Ovary (tissue), 9 donors: ENCODE measurements around the gene ABCC12. TPM values are rescaled to one million over a fixed set of nuclear protein-coding genes. Genes with fewer than 3 reads are reported as not detected.

Experiments
- DNase-seq, 5 donors: peaks; one replicate each; pipeline ENCODE4 v3.0.0-alpha.2; 2019 to 2020
- H3K27ac ChIP-seq, 2 donors: fragments of 200-600 bp; one replicate each; pipeline versions ENCODE4 v1.5.1 to v1.8.0; 2019 to 2022
- H3K27me3 ChIP-seq: fragments of 200-600 bp; one replicate; pipeline ENCODE4 v1.8.0; 2022
- H3K36me3 ChIP-seq: fragments of 200-600 bp; sonication (generic); one replicate; pipeline ENCODE4 v1.5.1; 2019
- H3K4me1 ChIP-seq: one replicate; pipeline ENCODE4 v1.8.1; 2013; ENCODE audit warnings: mild to moderate bottlenecking, moderate library complexity; ENCODE audit not compliant: insufficient read depth
- H3K4me3 ChIP-seq: fragments of 200-600 bp; sonication (generic); one replicate; pipeline ENCODE4 v1.5.1; 2017
- H3K9me3 ChIP-seq, 2 donors: fragments of 200-600 bp in 1 of 2; sonication (generic) in 1 of 2; one replicate each; pipeline versions ENCODE4 v1.5.1 to v1.8.1; 2013 to 2019; ENCODE audit warnings: mild to moderate bottlenecking in 1 of 2, moderate library complexity in 1 of 2
- CTCF ChIP-seq, 3 donors: fragments of 450-650 bp in 2 of 3; fragments of 200-600 bp in 1 of 3; IDR thresholded peaks; one replicate each; pipeline versions ENCODE4 v1.5.1 to v1.8.0; 2016 to 2022; ENCODE audit warnings: antibody characterized with exemption in 3 of 3, mild to moderate bottlenecking in 1 of 3
- EP300 ChIP-seq: sonication (generic); formaldehyde crosslinking; IDR thresholded peaks from one replicate; pipeline ENCODE4 v1.6.1; 2017; ENCODE audit warnings: antibody characterized with exemption
- POLR2A ChIP-seq: fragments of 450-650 bp; IDR thresholded peaks from one replicate; pipeline ENCODE4 v1.6.1; 2017; ENCODE audit warnings: antibody characterized with exemption, mild to moderate bottlenecking, moderate library complexity
- WGBS, 3 donors: extraction: QIAGEN DNeasy Blood & Tissue Kit in 1 of 3; methylation state at CpG; one replicate each; pipeline versions ENCODE4 v1.1.5 to v1.1.7; 2013 to 2017; 5-methylcytosine and 5-hydroxymethylcytosine counted together
- intact Hi-C, 4 donors: fragments of 100-400 bp; cut with DNase I; formaldehyde crosslinking; loops; one replicate each; pipeline versions ENCODE4 v1.11.0 to v1.15.1; 2022 to 2023
- polyA plus RNA-seq, 2 donors: library from polyadenylated mRNA; stranded (reverse); fragments of 200-250 nt in 1 of 2; fragments of 350-450 nt in 1 of 2; fragmentation: Illumina TruSeq in 1 of 2; extraction: RNeasy Lipid Tissue Mini Kit (QIAGEN cat#74804) in 1 of 2; gene quantifications; one replicate each; pipeline ENCODE4 v1.2.3, GENCODE V29; 2013 to 2014
- total RNA-seq, 7 donors: library from RNA; depleted of rRNA in 2 of 7; stranded (reverse); fragments of >200 nt in 2 of 7; fragmentation: NEBNext Ultra II Directional in 3 of 7; extraction: Animal tissue kit (Norgen Biotek cat#: 25700) in 3 of 7; gene quantifications; one replicate each; pipeline versions ENCODE4 v1.1.0 to v1.2.4, GENCODE V29; 2016 to 2023
- donor health status: DM: no; HTN: no; CAD: no; lungs with moderate emphysema.
- donor health status: DM: no; HTN: no; CAD: no.
- donor health status: Bipolar disorder and iron deficiency.
- donor health status: DM: yes; HTN: yes; CAD: no.
- donor health status: DM: no; HTN: no; CAD: no.
- donor health status: DM: yes; HTN: yes; CAD: no.

Gene ABCC12
- total and polyA plus RNA-seq, 9 donors: 0.08 to 0.12 (median 0.10) TPM; not detected in 6

- no peaks in the 10 kb centered on the region for H3K27me3 ChIP-seq
- H3K36me3 ChIP-seq: no peaks in the 10 kb centered on the region
- WGBS, 3 donors: 85 to 86% (median 85%) methylated on average over 9 of the region's 9 CpGs
- intact Hi-C loops: loop anchor here in 2 of 4 donors (5.0 to 10.0 kb wide), 2 partner anchors 1216 to 1218 kb away; no protein-coding TSS in a partner anchor
- DNase-seq: no peak
- no peaks in the 10 kb centered on the region for H3K4me1 ChIP-seq
- H3K27ac ChIP-seq: no peak overlapping the region
- TF ChIP-seq POLR2A: no peak
- TF ChIP-seq CTCF (IDR thresholded peaks at IDR 0.05): no peak
- H3K4me3 ChIP-seq: no peak overlapping the region
- no peaks in the 10 kb centered on the region for H3K9me3 ChIP-seq
Observed at GRCh38 chr16:48162839-48163410, 7.1 kb upstream of the ABCC12 start.

GRCh38 chr16:48161906-48162305 is 6.1 kb upstream of the ABCC12 start:
- intact Hi-C loops: loop anchor here in 2 of 4 donors (5.0 to 10.0 kb wide), 2 partner anchors 1215 to 1217 kb away; no protein-coding TSS in a partner anchor
- TF ChIP-seq CTCF (IDR thresholded peaks at IDR 0.05) (no peak), POLR2A (no peak), EP300 (no peak)
- Histone ChIP-seq H3K36me3 (no peaks in the 10 kb centered on the region), H3K27me3 (no peaks in the 10 kb centered on the region), H3K4me1 (no peaks in the 10 kb centered on the region), H3K4me3 (no peak overlapping the region), H3K9me3 (no peaks in the 10 kb centered on the region), H3K27ac (no peak overlapping the region)
- WGBS, 3 donors: 71 to 77% (median 75%) methylated on average over 4 of the region's 4 CpGs
- no peak for DNase-seq

- Histone ChIP-seq H3K27ac (no peak overlapping the region), H3K9me3 (no peaks in the 10 kb centered on the region), H3K27me3 (no peaks in the 10 kb centered on the region), H3K4me1 (no peaks in the 10 kb centered on the region), H3K36me3 (no peaks in the 10 kb centered on the region), H3K4me3 (no peak overlapping the region)
- no peak for DNase-seq
- 53 to 64% (median 63%) methylated on average over 6 of the region's 6 CpGs for WGBS, 3 donors
- TF ChIP-seq CTCF (IDR thresholded peaks at IDR 0.05): no peak
- TF ChIP-seq EP300: no peak
- TF ChIP-seq POLR2A: no peak
- intact Hi-C loops: loop anchor here in 2 of 4 donors (5.0 to 10.0 kb wide), 2 partner anchors 1213 to 1216 kb away; no protein-coding TSS in a partner anchor
Observed at GRCh38 chr16:48160575-48160974, 4.8 kb upstream of the ABCC12 start.

GRCh38 chr16:48158296-48158695 is 2.5 kb upstream of the ABCC12 start:
- intact Hi-C loops: loop anchor here (5.0 to 10.0 kb wide), 6 partner anchors 1011 to 1303 kb away; partner anchors contain the start of gene NETO2 (in 2 of the 4)
- TF ChIP-seq CTCF (IDR thresholded peaks at IDR 0.05): no peak
- no peak for TF ChIP-seq POLR2A
- no peak for TF ChIP-seq EP300
- no peak overlapping the region for H3K4me3 ChIP-seq
- DNase-seq: no peak
- H3K4me1 ChIP-seq: no peaks in the 10 kb centered on the region
- H3K9me3 ChIP-seq: no peaks in the 10 kb centered on the region
- WGBS, 3 donors: 58 to 72% (median 61%) methylated on average over 4 of the region's 4 CpGs
- no peak overlapping the region for H3K27ac ChIP-seq
- H3K36me3 ChIP-seq: no peaks in the 10 kb centered on the region
- no peaks in the 10 kb centered on the region for H3K27me3 ChIP-seq
